ENCODE measurements around the gene PRTFDC1.

- TF ChIP-seq CTCF (IDR thresholded peaks at IDR 0.05; ENCODE audit: low read length) (no peak), EZH2 (optimal IDR thresholded peaks at IDR 0.05; ENCODE audit: low read depth, low read length) (no peak)
Measured at GRCh38 chr10:24873281-24873683, 79.1 kb downstream of the PRTFDC1 start.
